HL-60/S4 treated with phorbol 12-myristate 13-acetate at 8.2 ng/mL for 4 days and 3 days (cell line): ENCODE results near the gene NUCKS1.

ENCODE experiments used
- in situ Hi-C: fragments of 300-500 bp; cut with MboI; formaldehyde crosslinking; loops from 2 replicates; pipeline ENCODE4 v1.15.0; 2022; ENCODE audit warnings: low sequenced_read_pairs

Gene NUCKS1

DNA sequence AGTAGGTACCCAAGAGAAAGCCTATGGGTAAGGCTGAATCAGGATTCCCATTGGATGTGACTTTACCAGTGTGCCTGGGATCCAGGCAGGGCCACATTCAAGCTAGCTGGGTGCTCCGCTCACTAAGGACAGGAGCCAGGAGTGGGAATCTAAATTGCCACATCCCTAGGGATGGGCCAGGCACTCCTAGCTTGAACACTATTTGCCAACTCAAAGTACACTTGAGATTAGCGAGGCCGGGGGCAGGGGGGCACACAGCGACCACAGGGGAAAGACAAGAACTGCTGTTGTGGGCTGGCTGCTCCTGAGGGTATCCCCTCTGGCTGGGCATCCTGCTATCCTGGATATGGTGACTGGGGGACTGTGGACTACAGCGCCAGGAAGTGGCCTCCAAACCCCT, 74.0 kb downstream of the NUCKS1 start:
- in situ Hi-C loops = no loop called here

DNA sequence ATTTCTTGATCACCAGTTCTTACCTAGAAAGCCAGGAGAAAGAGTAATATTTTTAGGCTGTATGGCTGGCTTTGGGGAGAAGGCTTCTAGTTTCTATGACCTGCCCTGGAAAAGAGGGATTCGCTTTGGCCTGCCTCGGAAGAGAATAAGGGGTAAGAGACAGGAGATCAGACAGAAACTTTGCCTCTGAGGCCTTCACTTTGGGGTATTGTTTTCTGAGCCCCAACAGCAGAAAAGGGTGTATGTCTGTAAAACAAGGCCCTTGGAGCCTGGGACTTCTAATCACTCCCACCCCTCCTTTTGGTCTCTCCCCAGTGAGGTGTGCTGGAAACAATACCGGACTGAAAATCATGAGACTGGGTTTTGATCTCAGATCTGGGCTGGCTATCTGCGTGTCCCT, 74.7 kb downstream of the NUCKS1 start:
- in situ Hi-C loops = no loop called here

DNA sequence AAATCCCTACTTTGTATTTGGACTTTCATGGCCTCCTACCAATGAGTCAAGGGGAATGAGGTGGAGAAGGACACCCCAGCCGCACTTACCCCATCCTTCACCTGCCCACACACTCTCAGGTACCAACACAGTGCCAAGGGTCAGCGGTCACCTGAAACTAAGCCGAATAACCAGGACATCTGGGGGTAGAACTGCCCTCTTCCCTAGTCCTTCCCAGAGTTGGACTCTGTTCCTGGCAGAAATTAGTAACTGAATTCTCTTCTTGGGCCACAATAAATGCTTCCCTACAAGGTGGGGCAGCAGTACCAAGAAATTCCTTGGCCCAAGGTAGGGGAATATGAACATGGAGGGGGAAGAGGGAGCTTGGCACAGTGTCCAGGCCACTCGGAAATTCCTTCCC, 77.0 kb downstream of the NUCKS1 start:
- in situ Hi-C loops = no loop called here

DNA sequence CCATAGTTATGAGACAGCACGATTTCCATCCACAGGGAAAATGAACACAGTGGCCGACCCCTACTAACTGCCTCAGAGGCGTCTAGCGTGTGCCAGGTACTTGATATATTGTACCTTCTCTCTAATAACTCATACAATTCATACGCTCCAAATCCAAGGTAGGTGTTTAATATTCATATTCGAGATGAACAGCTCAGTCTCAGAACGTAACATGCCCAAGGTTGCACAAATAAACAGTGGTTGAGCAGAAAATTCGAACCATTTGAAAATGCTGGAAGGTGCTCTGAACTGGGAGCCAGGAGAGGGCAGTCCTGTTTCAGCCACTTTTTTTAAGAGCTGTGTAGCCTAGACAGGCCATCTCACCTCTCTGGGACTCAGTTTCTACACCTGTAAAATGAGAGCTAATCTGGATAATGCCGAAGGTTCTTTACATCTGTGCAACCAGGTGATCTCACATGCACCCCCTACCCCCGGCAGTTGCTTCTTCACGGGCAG, 77.5 kb downstream of the NUCKS1 start:
- in situ Hi-C loops = no loop called here

GRCh38 chr1:205670611-205671430, 79.2 kb downstream of the NUCKS1 start:
- in situ Hi-C loops = no loop called here

DNA sequence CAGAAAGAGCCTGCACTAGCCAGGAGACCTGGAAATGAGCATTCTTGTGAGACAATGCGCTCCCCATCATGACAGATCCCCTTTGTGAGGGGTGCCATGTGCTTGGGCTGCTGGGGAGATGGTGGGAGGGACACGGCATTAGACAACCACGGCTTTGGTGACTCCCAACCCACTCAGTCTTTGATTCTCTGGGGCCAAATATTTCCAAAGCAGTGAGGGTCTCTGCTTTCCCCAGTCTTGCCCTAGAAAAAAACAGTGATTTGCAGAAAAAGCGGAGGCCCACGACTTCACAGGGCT, 79.9 kb downstream of the NUCKS1 start:
- in situ Hi-C loops = no loop called here

- in situ Hi-C loops = no loop called here
Measured at GRCh38 chr1:205669341-205670149, 80.4 kb downstream of the NUCKS1 start.

DNA sequence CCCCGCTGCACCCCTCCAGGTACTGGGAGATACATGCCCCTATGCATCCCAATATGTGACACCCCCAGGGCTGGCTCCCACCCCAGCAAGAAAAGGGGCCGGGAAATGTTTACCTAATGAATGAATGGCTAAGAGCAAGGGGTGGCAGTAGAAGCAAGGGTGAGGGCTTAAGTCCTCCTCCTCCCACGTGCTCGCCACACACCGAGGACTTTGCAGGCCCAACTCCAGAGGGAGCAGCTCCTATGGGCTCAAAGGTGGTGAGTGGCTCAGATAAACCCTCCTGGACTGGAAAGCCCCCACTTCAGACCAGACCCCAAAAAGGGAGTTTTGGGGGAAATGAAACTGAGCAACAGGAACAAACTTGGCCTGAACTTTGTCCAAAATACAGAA, 81.0 kb downstream of the NUCKS1 start:
- in situ Hi-C loops = no loop called here

DNA sequence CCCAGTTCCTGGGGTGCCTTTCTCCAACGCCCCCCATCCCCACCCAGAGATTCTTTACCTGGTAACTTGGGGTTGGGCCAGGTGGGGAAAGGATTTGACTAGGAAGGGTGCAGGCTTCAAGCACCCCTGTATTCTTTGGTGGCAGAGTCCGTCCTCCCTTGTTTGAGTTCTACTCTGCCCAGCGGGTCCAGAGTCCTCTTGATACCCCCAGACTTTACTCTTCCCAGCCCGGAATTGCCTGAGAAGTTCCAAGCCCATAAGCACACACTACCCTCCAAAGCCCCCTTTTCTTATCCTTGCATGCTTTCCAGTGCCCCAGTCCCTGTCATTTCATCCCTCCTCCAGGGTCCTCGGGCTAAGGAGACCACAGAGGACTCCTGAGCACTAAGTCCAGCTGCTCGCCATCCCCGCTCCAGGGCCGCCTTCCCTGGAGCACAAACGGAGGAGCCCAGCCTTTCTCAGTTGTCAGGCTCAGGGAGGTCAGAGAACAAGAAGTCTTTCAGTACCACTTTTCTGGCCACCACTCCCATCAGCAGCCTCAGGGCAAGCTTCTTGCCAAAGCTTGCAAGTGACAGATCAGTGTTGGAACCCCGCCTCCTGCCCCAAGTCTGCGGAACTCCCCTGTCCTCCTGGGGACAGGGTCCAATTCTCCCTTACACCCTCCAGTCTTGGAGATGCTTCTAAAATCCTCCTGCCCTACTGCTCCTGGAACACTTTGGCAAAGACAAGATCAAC, 81.9 kb downstream of the NUCKS1 start:
- in situ Hi-C loops = no loop called here

DNA sequence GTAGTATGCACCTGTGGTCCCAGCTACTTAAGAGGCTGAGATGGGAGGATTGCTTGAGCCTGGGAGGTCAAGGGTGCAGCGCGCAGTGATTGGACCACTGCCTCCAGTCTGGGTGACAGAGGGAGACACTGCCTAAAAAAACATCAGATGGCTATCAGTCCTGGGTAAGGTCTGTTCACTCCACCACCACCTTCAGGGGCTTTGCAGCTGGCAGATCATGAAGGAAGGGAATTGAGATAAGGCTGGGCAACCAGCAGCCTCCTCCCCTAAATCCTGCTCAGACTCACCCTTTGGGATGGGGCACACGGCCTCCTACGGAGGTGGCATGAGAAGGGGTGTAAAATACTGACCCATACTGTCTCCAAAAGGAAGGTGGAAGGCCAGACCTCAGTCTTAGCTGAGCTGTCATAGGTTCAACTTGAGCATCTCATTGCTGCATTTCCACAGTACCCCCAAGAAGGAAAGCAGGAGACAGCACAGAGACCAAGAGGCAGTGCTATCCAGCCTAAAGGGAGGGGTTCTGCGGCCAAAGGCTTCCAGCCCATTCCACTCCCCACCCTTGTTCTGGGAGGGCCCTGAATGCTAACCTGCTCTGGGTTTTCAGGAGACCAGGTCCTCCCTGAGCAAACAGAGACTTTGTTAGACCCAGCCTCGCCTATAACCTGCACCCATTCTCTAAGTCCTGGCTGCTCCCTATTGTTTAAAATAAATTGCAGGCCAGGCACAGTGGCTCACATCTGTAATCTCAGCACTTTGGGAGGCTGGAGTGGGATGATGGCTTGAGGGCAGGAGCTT, 83.4 kb downstream of the NUCKS1 start:
- in situ Hi-C loops = no loop called here

DNA sequence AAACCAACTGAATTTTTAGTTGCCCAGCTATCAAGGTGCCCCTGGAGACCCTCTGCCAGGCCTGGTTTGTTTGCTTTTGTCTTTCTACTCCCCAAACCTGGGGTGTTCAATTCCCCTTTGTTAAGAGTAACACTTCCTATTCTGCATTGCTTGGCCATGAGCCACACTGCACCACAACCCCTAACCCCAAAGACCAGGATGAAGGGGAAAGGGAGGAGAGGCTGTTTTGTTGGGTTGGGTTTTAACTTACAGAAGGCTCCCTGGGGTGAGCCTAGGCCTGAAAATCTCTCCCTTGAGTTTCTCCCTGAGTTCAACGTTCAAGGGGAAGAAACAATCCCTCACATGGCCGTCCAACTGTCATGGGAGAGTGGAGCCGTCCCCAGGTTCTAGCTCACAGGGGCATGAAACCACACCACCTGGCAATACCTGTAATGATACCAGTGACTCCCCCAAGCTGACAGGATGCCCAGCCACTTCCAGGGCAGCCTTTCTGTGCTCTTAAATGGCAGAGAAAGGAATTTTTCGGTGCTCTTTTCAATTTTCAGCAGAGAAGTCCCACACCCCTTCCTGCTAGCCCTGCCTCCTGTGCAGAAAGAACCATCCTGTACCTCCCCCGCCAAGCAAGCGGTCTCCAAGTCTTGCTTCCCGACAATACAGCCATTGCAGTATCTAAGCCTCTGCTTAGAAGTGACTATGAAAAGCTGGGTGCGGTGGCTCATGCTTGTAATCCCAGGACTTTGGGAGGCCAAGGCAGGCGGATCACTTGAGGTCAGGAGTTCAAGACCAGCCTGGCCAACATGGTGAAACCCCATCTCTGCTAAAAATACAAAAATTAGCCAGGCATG, 84.6 kb downstream of the NUCKS1 start:
- in situ Hi-C loops = no loop called here

DNA sequence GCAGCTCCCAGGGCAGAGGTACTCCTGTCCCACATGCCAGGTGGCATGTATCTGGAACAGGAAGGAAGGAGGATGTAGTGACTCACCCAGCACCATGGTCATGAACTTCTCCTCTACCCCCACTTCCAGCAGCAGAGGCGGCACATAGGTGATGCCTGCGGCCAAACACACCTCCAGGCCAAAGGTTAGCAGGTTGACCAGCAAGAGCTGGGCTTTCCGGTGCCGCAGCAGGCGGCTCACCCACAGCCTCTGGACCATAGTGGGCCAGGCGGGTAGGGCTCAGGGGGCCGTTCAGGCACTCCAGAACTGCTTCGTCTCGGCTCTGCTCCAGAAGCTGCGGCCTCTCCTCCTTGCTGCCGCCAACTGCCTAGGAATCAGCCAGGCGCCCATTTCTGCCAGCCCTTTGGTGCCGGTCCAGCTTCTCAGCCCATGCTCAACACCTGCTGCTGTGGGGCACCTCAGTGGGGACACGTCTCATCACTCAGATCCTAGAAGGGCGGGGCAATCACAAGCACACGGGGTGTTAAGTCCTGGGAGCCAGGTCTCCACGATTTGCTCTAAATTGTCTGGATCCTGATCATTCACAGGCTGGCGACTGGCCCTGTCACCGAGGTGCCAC, 85.5 kb downstream of the NUCKS1 start:
- in situ Hi-C loops = no loop called here

- in situ Hi-C loops = no loop called here
Measured at GRCh38 chr1:205663286-205663936, 86.6 kb downstream of the NUCKS1 start.
